DMS153 treated with DMSO at 0.1 percent for 48 hours (cell line): ENCODE data around the gene FBRS.
"Not testable (repeated sequence)": the region's sequence is repeated elsewhere in the genome, so short reads cannot be mapped to it uniquely, and the experiment has no call there.

Experiments used
- DNase-seq: peaks from one replicate; lab custom pipeline; 2025; ENCODE audit not compliant: unreplicated experiment; lab: John Stamatoyannopoulos, UW

Gene FBRS

GRCh38 chr16:30697264-30698138 is 39.3 kb downstream of the FBRS start:
- DNase-seq, result peak; percentile 16

- DNase-seq, result peak; percentile 81
Observed at GRCh38 chr16:30698139-30698815, 40.0 kb downstream of the FBRS start.

GRCh38 chr16:30698816-30699614 is 40.8 kb downstream of the FBRS start, which contains the start of gene SRCAP:
Gene SRCAP, plus strand, starts transcription at chr16:30699171. Its CDS starts 1,654 bp downstream, at chr16:30700825.
- peak; percentile 46 for DNase-seq

GRCh38 chr16:30699615-30700099 is 41.4 kb downstream of the FBRS start:
- DNase-seq, result no peak

- no peak for DNase-seq
Observed at GRCh38 chr16:30700491-30700890, 42.3 kb downstream of the FBRS start.

- DNase-seq, result no peak
Observed at GRCh38 chr16:30700971-30701370, 42.7 kb downstream of the FBRS start.

- DNase-seq, result not testable (repeated sequence)
Observed at GRCh38 chr16:30703071-30703470, 44.8 kb downstream of the FBRS start.

GRCh38 chr16:30703971-30704370 is 45.7 kb downstream of the FBRS start:
- no peak for DNase-seq

- no peak for DNase-seq
Observed at GRCh38 chr16:30706046-30706445, 47.8 kb downstream of the FBRS start.

- no peak for DNase-seq
Observed at GRCh38 chr16:30710971-30711370, 52.7 kb downstream of the FBRS start.

- DNase-seq, result no peak
Observed at GRCh38 chr16:30711712-30712111, 53.5 kb downstream of the FBRS start.

- DNase-seq, result no peak
Observed at GRCh38 chr16:30715750-30716445, 57.7 kb downstream of the FBRS start.

GRCh38 chr16:30720086-30720485 is 61.9 kb downstream of the FBRS start:
- no peak for DNase-seq
